Measurements from ENCODE around the gene OSGIN1. TPM values are rescaled to one million over a fixed set of nuclear protein-coding genes. Genes with fewer than 3 reads are reported as not detected.

OSGIN1 gene
- polyA plus RNA-seq, 2 donors, result 6.0 to 8.3 TPM

DNA sequence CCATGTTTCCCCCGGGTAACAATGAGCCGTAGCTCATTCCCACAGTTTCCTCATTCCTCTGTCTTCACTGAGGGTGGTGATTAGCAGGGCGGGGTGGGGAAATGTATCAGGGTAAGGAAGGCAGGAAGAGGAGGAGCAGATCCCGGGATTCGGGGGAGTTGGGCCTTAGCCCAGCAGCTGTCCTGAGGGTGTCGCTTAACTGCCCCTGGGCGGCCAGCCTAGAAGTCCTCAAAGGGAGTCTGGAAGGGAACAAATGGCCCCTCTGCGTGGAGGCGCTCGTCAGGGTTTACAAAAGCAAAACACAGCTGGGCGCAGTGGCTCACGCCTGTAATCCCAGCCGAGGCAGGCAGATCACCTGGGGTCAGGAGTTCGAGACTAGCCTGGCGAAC is 39.8 kb upstream of the OSGIN1 start:
- no peak overlapping the region for H3K4me3 ChIP-seq (ENCODE audit: low read depth in 1 of 2, low read length in 2 of 2)
- H3K27ac ChIP-seq (ENCODE audit: low read depth in 2 of 2, low read length in 1 of 2), result no peak overlapping the region
- no peaks in the 10 kb centered on the region for H3K9me3 ChIP-seq (ENCODE audit: control insufficient read depth in 2 of 2, insufficient read depth in 1 of 2, low read depth in 1 of 2, low read length in 1 of 2)
- peaks cover 0 to 3% of the 10 kb centered on the region in 2 donors for H3K4me1 ChIP-seq (ENCODE audit: control insufficient read depth in 2 of 2, insufficient read depth in 2 of 2, low read length in 1 of 2)
- peaks cover 18 to 38% of the 10 kb centered on the region in 2 donors for H3K36me3 ChIP-seq (ENCODE audit: control insufficient read depth in 2 of 2, insufficient read depth in 2 of 2, low read length in 1 of 2)
- 73 to 79% methylated on average over 15 of the region's 15 CpGs for WGBS, 2 donors
- H3K27me3 ChIP-seq (ENCODE audit: control insufficient read depth in 1 of 2, insufficient read depth in 2 of 2, low read length in 2 of 2), result no peaks in the 10 kb centered on the region

DNA sequence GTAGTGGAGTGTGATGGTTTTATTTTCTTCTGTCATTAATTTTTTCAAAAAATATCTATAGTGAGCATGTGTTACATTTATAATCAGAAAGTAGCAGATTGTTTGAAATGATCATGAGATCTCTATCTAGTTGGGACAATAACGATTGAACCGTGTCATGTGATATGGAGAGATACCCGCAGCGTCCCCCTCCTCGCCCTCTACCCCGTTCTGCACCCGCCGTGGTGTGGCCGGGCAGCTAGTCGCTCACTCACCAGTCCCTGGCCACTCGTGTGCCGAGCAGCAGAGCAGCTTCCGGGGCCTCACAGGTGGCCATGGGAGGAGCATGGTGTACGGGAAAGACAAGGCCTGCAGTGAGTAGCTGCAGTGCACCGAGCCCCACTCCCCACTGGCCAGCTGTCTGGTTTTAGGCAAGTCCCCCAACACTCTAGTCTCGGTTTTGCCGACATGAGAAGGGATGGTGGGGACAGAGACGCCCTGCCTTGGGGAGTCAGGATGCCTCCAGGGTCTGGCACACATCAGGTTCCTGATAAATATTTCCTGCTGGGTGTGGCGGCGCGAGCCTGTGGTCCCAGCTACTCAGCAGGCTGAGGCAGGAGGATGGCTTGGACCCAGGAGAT is 38.8 kb upstream of the OSGIN1 start:
- H3K36me3 ChIP-seq (ENCODE audit: control insufficient read depth in 2 of 2, insufficient read depth in 2 of 2, low read length in 1 of 2), result peaks cover 21 to 47% of the 10 kb centered on the region in 2 donors
- peaks cover 0 to 3% of the 10 kb centered on the region in 2 donors for H3K4me1 ChIP-seq (ENCODE audit: control insufficient read depth in 2 of 2, insufficient read depth in 2 of 2, low read length in 1 of 2)
- H3K9me3 ChIP-seq (ENCODE audit: control insufficient read depth in 2 of 2, insufficient read depth in 1 of 2, low read depth in 1 of 2, low read length in 1 of 2), result peaks cover 0 to 2% of the 10 kb centered on the region in 2 donors
- no peak overlapping the region for H3K4me3 ChIP-seq (ENCODE audit: low read depth in 1 of 2, low read length in 2 of 2)
- no peak overlapping the region for H3K27ac ChIP-seq (ENCODE audit: low read depth in 2 of 2, low read length in 1 of 2)
- WGBS, 2 donors, result 91 to 93% methylated on average over 21 of the region's 21 CpGs
- no peaks in the 10 kb centered on the region for H3K27me3 ChIP-seq (ENCODE audit: control insufficient read depth in 1 of 2, insufficient read depth in 2 of 2, low read length in 2 of 2)

DNA sequence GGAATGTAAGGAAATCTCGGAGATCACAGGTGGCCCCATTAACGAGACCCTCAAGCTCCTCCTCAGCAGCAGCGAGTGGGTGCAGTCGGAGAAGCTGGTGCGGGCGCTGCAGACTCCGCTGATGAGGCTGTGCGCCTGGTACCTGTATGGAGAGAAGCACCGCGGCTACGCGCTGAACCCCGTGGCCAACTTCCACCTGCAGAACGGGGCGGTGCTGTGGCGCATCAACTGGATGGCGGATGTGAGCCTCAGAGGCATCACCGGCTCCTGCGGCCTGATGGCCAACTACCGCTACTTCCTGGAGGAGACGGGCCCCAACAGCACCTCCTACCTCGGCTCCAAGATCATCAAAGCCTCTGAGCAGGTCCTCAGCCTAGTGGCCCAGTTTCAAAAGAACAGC is 38.0 kb upstream of the OSGIN1 start:
- 94 to 95% methylated on average over 22 of the region's 22 CpGs for WGBS, 2 donors
- peaks cover 21 to 53% of the 10 kb centered on the region in 2 donors for H3K36me3 ChIP-seq (ENCODE audit: control insufficient read depth in 2 of 2, insufficient read depth in 2 of 2, low read length in 1 of 2)

DNA sequence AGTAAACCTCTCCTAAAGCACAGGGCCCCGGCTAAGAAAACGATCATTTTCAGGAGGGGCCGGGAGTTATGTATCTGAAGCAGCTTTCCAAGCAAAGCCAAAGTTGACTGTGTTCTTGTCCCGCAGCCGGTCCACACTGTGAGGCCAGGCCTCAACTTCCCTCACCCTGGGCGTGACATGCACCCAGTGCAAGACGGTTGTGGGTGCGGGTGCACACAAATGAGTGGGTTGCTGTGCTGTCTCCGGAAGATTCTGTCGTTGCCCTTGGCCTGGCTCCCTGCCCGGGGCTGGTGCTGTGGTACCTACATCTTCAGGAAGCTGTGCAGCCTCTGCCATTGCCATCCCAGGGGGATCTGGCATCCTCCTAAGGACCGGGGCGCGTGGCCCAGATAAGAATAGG is 37.5 kb upstream of the OSGIN1 start:
- H3K4me1 ChIP-seq (ENCODE audit: control insufficient read depth in 2 of 2, insufficient read depth in 2 of 2, low read length in 1 of 2), result peaks cover 0 to 3% of the 10 kb centered on the region in 2 donors
- peaks cover 0 to 2% of the 10 kb centered on the region in 2 donors for H3K9me3 ChIP-seq (ENCODE audit: control insufficient read depth in 2 of 2, insufficient read depth in 1 of 2, low read depth in 1 of 2, low read length in 1 of 2)
- H3K27me3 ChIP-seq (ENCODE audit: control insufficient read depth in 1 of 2, insufficient read depth in 2 of 2, low read length in 2 of 2), result no peaks in the 10 kb centered on the region
- no peak overlapping the region for H3K4me3 ChIP-seq (ENCODE audit: low read depth in 1 of 2, low read length in 2 of 2)
- no peak overlapping the region for H3K27ac ChIP-seq (ENCODE audit: low read depth in 2 of 2, low read length in 1 of 2)
- peaks cover 21 to 53% of the 10 kb centered on the region in 2 donors for H3K36me3 ChIP-seq (ENCODE audit: control insufficient read depth in 2 of 2, insufficient read depth in 2 of 2, low read length in 1 of 2)
- WGBS, 2 donors, result 94 to 95% methylated on average over 14 of the region's 14 CpGs

More for the DNA sequence above, 38.0 kb upstream of the OSGIN1 start:
- no peak overlapping the region for H3K27ac ChIP-seq (ENCODE audit: low read depth in 2 of 2, low read length in 1 of 2)
- H3K4me1 ChIP-seq (ENCODE audit: control insufficient read depth in 2 of 2, insufficient read depth in 2 of 2, low read length in 1 of 2), result peaks cover 0 to 3% of the 10 kb centered on the region in 2 donors
- H3K4me3 ChIP-seq (ENCODE audit: low read depth in 1 of 2, low read length in 2 of 2), result no peak overlapping the region
- peaks cover 0 to 2% of the 10 kb centered on the region in 2 donors for H3K9me3 ChIP-seq (ENCODE audit: control insufficient read depth in 2 of 2, insufficient read depth in 1 of 2, low read depth in 1 of 2, low read length in 1 of 2)
- no peaks in the 10 kb centered on the region for H3K27me3 ChIP-seq (ENCODE audit: control insufficient read depth in 1 of 2, insufficient read depth in 2 of 2, low read length in 2 of 2)

DNA sequence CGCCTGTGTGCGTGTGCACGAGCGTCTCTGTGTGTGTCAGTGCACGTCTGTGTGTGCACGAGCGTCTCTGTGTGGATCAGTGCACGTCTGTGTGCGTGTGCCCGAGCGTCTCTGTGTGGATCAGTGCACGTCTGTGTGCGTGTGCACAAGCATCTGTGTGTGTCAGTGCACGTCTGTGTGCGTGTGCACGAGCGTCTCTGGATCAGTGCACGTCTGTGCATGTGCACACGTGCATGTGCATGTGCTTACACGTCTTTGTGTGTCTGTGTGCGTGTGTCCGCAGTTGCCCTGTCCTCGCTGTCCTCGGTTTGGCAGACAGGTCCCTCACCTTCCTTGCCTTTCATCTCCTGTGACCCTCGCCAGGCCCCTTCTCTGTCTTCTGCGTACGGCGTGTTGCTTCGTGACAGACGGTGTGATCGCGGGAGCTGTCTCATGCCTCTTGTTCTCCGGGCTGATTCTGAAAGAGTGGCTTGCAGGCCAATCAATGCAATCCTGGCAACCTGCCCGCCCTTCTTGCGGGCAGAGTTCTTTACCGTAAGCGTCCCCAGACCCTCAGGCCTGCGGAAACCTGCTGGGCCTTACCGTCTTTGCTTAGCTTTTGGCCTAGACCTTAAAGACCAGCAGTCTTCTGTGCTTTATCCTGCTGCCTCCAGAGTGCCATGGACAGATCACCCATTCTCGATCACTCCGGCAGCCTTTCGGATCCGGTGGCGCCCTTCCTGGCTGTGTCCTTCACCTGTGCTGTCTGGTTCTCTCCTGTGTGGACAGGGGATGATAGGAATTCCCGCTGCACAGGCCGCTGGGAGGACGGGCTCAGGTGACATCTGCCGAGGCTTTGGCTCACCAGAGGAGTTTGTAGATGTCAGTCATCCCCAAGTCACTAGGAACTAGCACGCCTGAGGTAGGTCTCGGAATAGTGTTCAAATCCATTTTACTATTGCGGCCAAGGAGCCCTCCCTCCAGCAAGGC is 35.6 kb upstream of the OSGIN1 start:
- WGBS, 2 donors, result 95 to 96% methylated on average over 51 of the region's 51 CpGs
- H3K4me1 ChIP-seq (ENCODE audit: control insufficient read depth in 2 of 2, insufficient read depth in 2 of 2, low read length in 1 of 2), result peaks cover 0 to 2% of the 10 kb centered on the region in 2 donors
- H3K27me3 ChIP-seq (ENCODE audit: control insufficient read depth in 1 of 2, insufficient read depth in 2 of 2, low read length in 2 of 2), result no peaks in the 10 kb centered on the region
- H3K9me3 ChIP-seq (ENCODE audit: control insufficient read depth in 2 of 2, insufficient read depth in 1 of 2, low read depth in 1 of 2, low read length in 1 of 2), result peaks cover 0 to 2% of the 10 kb centered on the region in 2 donors
- H3K36me3 ChIP-seq (ENCODE audit: control insufficient read depth in 2 of 2, insufficient read depth in 2 of 2, low read length in 1 of 2), result peaks cover 14 to 52% of the 10 kb centered on the region in 2 donors
- H3K27ac ChIP-seq (ENCODE audit: low read depth in 2 of 2, low read length in 1 of 2), result no peak overlapping the region
- H3K4me3 ChIP-seq (ENCODE audit: low read depth in 1 of 2, low read length in 2 of 2), result no peak overlapping the region

DNA sequence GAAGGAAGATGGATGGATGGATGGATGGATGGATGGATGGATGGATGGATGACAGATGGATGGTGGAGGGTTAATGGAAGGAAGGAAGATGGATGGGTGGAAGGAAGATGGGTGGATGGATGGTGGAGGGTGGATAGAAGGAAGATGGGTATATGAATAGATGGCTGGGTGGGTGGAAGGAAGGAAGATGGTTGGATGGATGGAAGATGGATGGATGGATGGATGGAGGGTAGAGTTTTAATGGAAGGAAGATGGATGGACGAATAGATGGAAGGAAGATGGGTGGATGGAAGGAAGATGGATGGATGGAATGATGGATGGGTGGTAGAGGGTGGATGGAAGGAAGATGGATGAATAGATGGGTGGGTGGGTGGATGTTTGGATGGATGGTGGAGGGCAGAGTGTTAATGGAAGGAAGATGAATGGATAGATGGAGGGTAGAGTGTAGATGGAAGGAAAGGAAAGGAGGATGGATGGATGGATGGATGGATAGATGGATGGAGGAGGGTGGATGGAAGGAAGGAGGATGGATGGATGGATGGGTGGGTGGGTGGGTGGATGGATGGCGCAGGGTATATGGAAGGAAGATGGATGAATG is 32.0 kb upstream of the OSGIN1 start:
- H3K9me3 ChIP-seq (ENCODE audit: control insufficient read depth in 2 of 2, insufficient read depth in 1 of 2, low read depth in 1 of 2, low read length in 1 of 2), result peaks cover 0 to 2% of the 10 kb centered on the region in 2 donors
- no peaks in the 10 kb centered on the region for H3K27me3 ChIP-seq (ENCODE audit: control insufficient read depth in 1 of 2, insufficient read depth in 2 of 2, low read length in 2 of 2)
- WGBS, 2 donors, result 88 to 96% methylated on average over 2 of the region's 2 CpGs
- no peak overlapping the region for H3K4me3 ChIP-seq (ENCODE audit: low read depth in 1 of 2, low read length in 2 of 2)
- no peak overlapping the region for H3K27ac ChIP-seq (ENCODE audit: low read depth in 2 of 2, low read length in 1 of 2)
- H3K4me1 ChIP-seq (ENCODE audit: control insufficient read depth in 2 of 2, insufficient read depth in 2 of 2, low read length in 1 of 2), result peaks cover 0 to 4% of the 10 kb centered on the region in 2 donors
- peaks cover 11 to 41% of the 10 kb centered on the region in 2 donors for H3K36me3 ChIP-seq (ENCODE audit: control insufficient read depth in 2 of 2, insufficient read depth in 2 of 2, low read length in 1 of 2)

DNA sequence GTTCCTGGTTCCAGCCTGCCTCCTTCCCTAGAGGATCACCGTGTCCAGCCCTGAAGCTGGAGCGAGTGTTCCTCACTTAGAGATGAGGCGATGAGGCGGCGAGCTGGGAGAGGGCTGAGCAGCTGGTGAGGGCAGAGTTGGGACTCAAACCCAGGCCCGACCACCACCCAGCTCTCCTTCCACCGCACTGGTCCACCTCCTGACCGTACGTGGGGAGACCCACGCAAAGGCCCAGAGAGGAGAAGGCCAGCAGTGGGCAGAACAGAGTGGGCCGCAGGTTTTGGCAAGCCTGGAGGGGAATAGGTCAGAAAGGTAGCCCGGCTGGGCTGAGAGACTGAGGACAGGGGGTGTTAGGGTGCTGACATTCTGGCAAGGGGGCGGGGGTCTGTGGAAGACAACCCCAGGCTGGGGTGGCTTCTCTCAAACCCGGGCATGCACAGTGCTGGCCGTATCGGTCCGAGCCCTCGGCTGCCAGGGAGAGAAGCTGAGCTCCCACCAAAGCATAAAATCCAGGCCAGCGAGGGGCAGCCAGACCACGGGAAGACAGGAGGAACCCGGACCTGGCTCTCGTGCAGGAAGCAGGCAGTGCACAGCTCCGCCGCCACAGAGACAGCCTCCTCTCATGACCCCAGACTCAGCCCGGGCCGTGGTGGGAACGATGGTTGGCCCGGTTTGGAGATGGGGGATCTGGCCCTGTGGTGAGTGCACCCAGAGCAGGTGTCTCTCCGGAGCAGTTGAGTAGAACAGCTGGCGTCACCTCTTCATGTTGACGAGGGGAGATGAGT is 29.3 kb upstream of the OSGIN1 start:
- no peaks in the 10 kb centered on the region for H3K27me3 ChIP-seq (ENCODE audit: control insufficient read depth in 1 of 2, insufficient read depth in 2 of 2, low read length in 2 of 2)
- no peak overlapping the region for H3K4me3 ChIP-seq (ENCODE audit: low read depth in 1 of 2, low read length in 2 of 2)
- H3K4me1 ChIP-seq (ENCODE audit: control insufficient read depth in 2 of 2, insufficient read depth in 2 of 2, low read length in 1 of 2), result peaks cover 0 to 4% of the 10 kb centered on the region in 2 donors
- H3K36me3 ChIP-seq (ENCODE audit: control insufficient read depth in 2 of 2, insufficient read depth in 2 of 2, low read length in 1 of 2), result peaks cover 5 to 21% of the 10 kb centered on the region in 2 donors
- WGBS, 2 donors, result 89% methylated on average over 31 of the region's 31 CpGs
- H3K9me3 ChIP-seq (ENCODE audit: control insufficient read depth in 2 of 2, insufficient read depth in 1 of 2, low read depth in 1 of 2, low read length in 1 of 2), result peaks cover 0 to 2% of the 10 kb centered on the region in 2 donors
- H3K27ac ChIP-seq (ENCODE audit: low read depth in 2 of 2, low read length in 1 of 2), result no peak overlapping the region

DNA sequence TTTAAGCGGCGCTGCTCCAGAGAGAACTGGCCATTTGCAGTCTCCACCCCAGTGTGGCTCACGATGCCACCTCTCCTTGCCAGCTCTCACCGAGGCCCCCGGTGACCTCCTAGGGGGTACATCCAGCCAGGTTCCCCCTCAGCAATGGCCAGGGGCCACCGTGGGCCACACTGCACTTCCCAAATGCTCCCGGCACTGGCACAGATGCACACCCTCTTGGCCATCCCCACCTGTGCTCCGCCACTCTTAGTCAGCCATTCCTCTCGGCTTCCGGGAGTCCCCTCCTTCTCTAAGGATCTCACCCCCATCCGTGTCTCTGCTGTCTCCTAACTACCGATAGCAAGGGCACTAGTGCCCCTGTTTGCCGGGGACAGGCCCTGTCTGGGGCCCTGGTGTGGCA is 28.4 kb upstream of the OSGIN1 start:
- Histone ChIP-seq H3K4me3 (ENCODE audit: low read depth in 1 of 2, low read length in 2 of 2) (no peak overlapping the region), H3K4me1 (ENCODE audit: control insufficient read depth in 2 of 2, insufficient read depth in 2 of 2, low read length in 1 of 2) (peaks cover 0 to 4% of the 10 kb centered on the region in 2 donors), H3K27me3 (ENCODE audit: control insufficient read depth in 1 of 2, insufficient read depth in 2 of 2, low read length in 2 of 2) (no peaks in the 10 kb centered on the region), H3K9me3 (ENCODE audit: control insufficient read depth in 2 of 2, insufficient read depth in 1 of 2, low read depth in 1 of 2, low read length in 1 of 2) (no peaks in the 10 kb centered on the region), H3K36me3 (ENCODE audit: control insufficient read depth in 2 of 2, insufficient read depth in 2 of 2, low read length in 1 of 2) (peaks cover 0 to 12% of the 10 kb centered on the region in 2 donors), H3K27ac (ENCODE audit: low read depth in 2 of 2, low read length in 1 of 2) (no peak overlapping the region)
- 79 to 87% methylated on average over 13 of the region's 13 CpGs for WGBS, 2 donors
